Activated effector memory CD4-positive, alpha-beta T cell treated with Interleukin-2 at 50 U/mL for 16 hours (primary cell): ENCODE results near the gene EPO.

Experiments used
- DNase-seq: peaks from one replicate; pipeline ENCODE4 v3.0.0-alpha.2; 2020

Gene EPO

DNA sequence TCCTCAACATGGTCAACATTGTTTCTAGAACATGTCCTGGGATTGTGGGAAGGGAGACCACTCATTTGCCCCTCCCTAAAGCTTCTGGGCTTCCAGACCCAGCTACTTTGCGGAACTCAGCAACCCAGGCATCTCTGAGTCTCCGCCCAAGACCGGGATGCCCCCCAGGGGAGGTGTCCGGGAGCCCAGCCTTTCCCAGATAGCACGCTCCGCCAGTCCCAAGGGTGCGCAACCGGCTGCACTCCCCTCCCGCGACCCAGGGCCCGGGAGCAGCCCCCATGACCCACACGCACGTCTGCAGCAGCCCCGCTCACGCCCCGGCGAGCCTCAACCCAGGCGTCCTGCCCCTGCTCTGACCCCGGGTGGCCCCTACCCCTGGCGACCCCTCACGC is at the start of gene EPO:
TSS of gene EPO (plus strand) at position 190 of the 392 bp plus-strand sequence. CDS start 513 bp downstream, outside the sequence.
- no peak for DNase-seq

DNA sequence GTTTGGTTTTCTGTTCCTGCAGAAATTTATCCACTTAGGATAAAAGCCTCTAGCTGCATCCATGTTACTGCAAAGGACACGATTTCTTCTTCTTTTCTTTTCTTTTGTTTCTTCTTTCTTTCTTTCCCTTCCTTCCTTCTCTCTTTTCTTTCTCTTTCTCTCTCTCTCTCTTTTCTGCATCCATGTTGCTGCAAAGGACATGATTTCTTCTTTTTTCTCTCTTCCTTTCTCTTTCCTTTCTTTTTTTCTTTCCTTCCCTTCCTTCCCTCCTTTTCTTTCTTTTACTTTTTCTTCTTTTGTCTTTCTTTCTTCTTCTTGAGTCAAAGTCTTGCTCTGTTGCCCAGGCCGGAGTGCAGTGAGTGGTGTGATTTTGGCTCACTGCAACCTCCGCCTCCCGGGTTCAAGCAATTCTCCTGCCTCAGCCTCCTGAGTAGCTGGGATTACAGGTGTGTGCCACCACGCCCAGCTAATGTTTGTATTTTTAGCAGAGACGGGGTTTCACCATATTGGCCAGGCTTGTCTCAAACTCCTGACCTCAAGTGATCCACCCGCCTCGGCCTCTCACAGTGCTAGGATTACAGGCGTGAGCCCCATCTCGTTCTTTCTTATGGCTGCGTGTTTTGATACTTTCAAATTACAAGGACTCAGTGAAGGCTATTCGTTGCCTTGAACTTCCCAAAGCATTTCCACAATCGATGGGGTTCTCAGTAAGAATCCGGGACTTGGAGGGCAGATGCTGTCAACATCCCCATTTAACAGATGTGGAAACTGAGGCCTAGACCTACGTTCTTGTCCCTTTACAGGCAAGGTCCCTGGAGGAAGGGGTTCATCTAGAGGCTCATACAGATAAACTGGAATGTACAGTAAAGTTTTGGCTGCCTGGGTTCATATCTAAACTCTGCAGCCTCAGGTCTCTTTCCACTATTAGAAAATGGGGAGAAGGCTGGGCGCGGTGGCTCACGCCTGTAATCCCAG is 48.6 kb upstream of the EPO start:
- no peak for DNase-seq

DNA sequence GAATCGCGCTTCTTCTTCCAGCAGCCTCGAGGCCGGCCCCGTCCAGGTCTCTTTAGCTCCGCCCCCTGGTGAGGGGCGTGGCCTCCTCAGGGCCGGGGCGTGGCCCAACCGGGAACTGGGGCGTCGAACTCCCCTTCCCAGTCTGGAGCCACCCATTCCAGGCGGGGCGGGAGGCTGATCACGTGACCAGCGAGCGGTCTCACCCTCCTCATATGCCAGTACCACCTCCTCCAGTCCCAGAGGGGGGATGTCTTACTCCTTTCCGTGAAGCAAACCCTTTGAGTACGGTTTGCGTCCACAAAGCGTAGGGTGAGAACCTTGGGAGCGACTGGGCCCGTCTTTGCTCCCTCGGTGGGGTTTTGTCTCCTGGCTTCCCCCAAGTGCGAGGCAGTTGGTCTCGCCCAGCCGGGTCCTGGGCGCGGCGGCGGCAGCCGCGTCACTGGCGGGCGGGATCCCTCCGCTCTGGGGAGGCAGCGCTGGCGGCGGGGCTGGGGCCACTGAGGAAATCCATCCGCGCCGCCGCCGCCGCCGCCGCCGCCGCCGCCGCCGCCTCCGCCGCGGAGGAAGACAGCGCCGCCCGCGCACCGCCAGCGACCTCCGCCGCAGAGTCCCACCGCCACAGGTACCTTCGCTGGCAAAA is 46.8 kb upstream of the EPO start, which contains the start of gene GNB2:
TSS of gene GNB2 (plus strand) at position 439 of the 640 bp plus-strand sequence. CDS start 2,526 bp downstream, outside the sequence.
- DNase-seq, result peak; percentile 98

DNA sequence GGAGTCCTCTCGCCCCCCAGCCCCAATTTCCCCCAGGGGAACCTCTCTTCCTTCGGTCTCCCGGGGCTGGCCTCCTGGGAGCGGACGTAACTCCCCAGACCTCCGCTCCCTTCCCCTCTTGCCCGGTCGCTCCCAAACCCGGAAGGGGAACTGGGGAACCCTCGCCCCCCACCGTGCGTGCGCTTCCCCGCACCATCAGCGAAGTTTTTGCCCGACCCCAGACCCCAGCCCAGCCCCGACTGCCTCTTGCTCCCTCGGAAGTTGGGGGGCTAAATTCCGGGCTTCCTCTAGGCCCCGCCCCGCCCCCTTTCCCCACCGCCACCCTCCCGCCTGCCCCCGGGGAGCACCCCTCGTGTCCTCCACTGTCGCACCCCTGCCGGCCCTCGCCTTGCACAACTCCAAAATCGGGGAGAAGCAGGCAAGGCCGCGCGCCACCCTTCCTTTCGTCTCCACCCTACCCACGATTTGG is 46.3 kb upstream of the EPO start:
- peak; percentile 37 for DNase-seq

DNA sequence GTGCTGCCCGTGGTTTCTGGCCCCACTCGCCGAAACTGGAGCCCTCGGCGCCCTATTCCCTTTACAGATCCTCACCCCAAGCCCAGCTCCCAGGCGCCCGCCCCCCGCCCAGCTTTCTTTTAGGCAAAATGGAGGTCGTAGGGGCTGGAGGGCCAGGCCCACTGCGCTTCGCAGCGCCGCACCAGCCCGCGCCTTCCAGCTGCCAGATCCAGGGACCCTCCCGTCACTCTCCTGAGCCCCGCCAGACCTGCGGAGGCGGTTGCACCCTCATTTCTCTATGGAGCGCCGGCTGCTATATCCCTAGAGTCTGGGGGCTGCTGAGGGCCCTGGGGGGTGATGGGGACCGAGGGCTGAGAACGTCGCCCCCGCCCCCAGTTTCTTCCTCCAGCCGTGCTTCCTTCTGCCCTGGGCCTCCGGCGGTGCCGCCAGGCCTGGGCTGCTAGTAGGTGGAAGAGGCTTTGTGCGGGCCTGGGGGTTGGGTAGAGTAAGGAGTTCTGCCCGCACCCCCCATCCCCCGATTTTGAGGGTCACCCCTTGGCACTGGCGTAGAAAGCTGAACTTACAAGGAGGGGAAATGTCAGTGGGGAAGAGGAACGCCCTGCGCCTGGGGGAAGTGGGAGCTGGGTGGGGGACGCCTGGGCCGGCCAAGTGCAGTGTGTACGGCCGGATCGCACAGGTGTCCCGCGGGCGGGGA is 45.7 kb upstream of the EPO start:
- peak; percentile 32 for DNase-seq

DNA sequence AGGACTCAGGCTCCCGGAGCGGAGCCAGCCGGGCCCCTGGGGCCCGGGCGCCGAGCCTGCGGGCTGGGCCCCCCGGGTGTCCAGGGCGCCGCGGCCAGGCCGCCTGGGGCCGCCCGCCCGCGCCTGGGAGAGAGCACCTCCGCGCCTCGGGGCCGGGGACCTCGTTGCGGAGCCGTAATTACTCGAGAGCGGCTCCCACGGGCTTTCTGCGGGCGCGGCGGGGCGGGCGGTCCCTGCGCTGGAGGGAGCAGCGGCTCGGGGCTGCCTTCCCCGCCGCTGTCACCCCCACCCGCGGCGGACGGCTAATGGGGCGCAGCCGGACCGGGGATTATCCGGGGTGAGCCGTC is 45.2 kb upstream of the EPO start:
- peak; percentile 29 for DNase-seq

DNA sequence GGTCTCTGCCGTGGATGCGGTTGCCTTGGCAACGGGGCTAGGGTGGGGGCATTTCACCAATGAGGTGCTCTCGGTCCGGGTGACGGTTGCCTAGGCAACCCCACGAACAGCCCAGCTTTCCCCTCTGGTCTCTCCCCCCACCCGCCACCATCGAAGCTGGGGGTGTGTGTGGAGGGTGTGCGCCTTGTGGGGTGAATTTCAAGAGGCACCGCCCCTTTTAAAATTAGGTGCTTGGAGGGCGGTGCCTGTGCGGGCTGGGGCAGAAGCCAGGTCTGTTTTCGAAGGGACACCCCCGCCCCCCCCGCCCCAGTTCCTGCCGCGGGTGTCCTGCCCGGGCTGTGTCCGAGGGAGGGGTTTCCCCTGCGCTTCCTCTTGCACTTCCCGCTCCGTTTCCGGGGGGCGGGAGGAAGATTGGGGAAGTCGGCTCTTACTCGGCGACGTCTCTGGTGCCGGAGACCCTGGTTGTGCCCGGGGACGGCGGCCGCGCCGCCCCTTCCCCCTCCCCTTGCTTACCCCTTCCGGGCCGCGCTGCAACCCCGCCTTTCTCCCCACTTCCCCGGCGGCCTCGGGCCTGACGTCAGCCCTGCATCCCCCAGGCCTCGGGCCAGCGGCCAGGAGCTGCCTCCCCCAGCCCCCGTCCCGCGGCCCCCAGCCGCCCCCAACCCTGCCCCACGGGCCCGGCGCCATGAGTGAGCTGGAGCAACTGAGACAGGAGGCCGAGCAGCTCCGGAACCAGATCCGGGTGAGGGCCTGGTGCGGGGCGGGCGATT is 44.5 kb upstream of the EPO start:
- peak; percentile 84 for DNase-seq

DNA sequence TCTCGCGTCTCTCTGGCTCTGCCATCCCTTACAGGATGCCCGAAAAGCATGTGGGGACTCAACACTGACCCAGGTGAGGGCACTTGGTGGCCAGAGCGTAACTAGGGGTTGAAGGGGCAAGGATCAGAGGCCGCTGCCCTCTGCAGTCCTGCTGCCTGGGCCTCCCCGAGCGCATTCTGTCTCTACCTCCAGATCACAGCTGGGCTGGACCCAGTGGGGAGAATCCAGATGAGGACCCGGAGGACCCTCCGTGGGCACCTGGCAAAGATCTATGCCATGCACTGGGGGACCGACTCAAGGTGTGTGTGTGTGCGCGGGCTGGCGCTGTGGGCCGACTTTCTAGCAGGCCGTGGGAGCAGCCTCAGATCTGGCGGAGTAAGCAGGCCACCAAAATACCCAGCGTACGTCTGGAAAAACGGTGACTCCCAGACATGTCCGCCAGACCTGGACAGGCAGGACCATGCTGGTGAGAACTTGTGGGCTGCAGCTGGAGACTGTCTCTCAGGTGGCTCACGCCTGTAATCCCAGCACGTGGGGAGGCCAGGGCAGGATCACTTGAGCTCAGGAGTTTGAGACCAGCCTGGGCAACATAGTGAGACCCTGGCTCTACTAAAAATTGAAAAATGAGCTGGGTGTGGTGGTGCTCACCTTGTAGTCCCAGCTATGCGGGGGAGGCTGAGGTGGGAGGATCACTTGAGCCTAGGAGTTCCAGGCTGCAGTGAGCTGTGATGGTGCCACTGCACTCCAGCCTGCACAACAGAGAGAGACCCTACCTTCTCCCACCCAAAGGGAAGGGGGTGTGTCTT is 43.6 kb upstream of the EPO start:
- DNase-seq, result no peak

DNA sequence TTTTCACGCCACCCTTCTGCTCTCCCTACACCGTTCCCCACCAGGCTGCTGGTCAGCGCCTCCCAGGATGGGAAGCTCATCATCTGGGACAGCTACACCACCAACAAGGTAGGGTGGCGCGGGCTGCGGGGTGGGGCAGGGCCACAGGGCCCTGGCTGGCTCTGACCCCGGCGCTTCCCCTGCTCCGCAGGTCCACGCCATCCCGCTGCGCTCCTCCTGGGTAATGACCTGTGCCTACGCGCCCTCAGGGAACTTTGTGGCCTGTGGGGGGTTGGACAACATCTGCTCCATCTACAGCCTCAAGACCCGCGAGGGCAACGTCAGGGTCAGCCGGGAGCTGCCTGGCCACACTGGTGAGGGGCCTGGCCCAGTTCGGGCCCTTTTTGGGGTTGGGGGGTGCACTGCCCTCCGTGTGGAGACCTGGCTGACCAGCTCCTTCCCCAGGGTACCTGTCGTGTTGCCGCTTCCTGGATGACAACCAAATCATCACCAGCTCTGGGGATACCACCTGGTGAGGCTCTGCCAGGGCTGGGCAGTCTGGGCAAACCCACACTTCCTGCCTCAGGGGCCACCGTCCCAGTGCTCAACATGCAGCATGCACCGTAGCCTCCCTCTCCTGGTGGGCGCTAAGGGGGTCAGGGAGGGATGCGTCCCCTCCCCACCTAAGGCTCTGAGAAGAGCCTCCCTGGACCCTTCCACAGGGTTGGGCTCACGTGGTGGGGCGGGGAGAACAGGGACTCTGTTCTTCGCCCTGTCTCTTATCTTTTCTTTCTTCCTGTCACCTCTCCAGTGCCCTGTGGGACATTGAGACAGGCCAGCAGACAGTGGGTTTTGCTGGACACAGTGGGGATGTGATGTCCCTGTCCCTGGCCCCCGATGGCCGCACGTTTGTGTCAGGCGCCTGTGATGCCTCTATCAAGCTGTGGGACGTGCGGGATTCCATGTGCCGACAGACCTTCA is 42.7 kb upstream of the EPO start:
- no peak for DNase-seq

DNA sequence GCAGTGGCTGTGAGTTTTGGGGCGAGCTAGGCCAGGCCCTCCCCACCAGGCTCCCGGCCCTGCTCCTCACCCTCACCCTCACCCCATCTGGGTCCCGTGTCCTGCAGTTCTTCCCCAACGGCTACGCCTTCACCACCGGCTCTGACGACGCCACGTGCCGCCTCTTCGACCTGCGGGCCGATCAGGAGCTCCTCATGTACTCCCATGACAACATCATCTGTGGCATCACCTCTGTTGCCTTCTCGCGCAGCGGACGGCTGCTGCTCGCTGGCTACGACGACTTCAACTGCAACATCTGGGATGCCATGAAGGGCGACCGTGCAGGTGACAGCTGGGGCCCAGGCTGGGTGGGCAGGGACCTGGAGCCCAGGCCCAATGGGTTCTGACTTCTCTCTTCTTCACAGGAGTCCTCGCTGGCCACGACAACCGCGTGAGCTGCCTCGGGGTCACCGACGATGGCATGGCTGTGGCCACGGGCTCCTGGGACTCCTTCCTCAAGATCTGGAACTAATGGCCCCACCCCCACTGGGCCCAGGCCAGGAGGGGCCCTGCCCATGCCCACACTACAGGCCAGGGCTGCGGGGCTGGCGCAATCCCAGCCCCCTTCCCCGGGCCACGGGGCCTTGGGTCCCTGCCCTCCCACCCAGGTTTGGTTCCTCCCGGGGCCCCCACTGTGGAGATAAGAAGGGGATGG is 41.8 kb upstream of the EPO start:
- no peak for DNase-seq

DNA sequence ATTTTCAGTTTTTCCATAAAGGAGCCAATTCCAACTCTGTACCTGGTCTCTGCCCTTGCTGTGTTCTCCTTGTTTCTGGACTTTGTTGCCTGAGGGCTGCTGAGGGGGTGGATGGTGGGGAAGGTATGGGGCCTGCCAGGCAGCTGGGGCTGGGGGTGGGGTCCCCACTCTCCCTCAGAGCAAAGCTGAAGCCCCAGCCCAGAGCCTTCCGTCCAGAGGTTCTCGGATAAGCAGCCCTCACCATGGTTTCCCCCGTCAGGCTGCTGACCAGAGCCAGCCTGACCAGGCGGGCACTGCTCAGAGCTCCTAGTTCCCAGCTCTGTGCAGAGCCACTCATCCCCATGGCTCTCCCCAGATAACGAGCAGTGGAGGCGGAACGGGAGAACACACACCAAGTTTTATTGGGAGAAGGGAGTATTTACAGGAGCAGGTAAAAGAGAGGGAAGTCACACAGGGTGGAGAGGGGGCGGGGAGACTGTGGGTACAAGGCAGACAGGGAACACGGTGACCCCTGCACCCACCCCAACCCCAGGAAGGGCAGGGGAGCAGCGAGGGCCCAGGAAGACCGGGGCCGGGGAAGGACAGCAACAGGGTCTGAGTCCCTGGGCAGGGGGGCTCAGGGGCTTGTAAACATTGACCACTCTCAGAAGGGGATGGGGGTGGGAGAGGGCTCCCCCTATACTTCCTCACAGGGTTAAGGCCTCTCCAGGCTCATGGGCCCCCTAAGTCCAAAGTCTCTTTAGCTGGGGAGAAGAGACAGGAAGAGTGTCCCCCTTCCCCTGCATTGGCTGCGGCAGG is 40.9 kb upstream of the EPO start:
- no peak for DNase-seq

DNA sequence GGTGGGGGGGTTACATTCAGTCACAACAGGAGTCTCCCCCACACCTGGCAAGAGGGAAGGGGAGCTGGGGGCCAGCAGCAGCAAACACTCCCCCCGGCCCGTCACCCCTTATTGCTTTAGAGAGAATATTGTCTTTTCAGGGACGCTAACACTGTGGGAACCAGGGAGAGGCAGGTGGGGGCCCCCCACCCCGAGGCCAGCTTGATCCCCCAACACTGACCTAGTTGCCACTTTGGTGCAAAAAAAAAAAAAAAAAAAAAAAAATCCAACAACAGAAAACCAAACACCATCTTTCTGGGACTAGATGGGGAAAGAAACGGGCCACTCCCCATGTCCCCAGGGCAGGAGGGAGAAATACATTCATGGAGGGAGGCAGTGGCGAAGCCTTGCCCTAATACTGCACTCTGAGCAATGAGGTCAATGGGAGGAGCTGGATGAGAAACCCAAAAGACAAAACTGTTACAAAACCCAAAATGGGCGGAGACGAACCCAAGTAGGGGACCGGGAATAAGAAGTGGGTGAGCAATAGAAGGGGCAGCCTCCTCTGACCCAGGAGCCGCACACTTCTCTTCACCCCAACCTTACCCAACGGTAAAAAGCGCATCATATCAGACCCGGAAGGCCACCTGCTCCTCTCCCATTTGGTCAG is 40.2 kb upstream of the EPO start:
- no peak for DNase-seq

DNA sequence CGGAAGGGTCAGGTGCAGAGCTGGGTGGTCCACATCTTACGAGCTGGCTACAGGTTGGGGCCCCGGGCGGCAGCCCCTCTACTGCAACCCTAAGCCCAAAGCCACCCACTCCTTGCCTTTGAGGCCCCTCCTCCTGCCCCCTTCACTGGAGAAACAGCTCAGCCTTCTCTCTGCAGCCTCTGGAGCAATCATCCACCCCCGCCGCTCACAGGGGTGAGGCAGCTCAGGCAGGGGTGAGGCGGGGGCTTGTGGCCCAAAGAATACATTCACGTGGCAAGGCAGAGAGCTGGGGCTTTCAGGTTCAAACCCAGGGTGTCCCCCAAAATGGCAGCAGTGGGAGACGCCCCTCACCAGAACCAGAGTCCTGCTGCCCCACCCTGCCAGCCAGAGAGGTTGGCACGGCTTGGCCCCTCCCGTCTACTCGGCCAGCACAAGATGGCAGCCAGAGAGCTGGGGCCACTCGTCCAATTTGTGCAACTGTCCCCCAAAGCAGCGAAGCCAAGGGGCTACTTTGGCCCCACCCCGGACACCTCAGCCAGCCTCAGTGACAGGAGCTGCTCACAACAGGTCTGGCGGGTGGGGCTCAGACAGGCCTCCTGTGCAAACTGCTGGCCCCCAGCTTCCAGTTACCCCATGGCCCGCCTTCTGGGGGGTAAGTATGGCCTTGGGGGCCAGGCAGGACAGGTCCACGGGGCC is 39.5 kb upstream of the EPO start:
- DNase-seq, result no peak

DNA sequence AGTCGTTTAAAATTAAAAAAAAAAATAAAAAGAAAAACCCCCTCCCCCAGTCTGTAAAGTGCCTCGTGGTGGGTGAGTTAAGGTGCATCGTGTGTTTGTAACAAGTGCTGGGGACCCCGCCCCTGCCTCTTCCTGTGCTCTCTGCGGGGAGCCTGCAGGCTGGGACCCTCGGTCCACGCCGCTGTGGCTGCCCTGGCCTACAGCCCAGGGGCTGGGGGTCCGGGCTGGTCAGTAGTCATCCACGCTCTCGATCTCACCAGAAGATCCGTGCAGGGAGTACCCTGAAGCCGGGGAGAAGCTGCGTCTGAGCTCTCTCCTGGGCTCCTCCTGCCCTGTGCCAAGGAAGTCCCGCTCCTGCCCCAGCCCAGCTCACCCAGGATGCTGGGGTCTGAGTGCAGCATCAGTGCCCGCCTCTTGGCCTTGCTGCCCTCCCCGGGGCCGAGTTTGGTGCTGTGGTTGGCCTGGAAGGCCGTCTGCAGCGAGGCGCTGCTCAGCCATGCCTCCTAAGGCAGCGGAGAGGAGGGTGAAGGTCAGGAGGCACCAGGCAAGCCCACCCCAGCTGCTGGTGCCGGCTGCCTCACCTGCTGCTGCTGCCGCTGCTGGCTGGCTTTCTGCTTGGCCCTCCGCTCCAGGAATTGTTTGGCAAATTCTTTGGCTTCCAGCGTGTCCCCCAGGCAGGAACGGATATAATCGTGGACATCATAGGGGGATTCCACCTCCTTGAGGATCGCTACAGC is 38.6 kb upstream of the EPO start:
- no peak for DNase-seq

DNA sequence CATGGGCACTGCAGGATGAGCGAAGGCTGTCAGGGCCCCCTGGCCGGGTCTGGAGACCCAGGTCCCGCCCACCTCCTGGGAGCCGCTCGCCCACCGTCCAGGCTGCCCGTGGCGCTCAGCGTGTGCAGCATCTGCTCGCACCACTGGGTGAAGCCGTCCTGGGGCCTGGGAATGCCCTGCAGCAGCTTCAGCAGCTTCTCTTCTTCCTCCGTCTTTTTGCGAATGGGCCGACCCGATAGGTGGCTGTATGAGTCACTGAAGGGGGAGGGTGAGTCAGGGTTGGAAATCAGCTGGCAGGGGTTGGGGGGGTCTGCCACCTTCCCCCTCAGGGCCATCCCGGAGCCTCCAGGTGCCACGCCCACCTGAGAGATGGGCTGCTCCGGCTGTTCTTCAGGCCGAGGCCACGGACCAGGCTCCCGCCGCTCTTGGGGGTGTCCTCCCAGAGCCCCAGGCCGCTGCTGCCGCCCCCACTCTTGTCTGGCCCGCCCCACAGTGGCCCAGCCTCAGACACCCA is 38.0 kb upstream of the EPO start:
- no peak for DNase-seq

DNA sequence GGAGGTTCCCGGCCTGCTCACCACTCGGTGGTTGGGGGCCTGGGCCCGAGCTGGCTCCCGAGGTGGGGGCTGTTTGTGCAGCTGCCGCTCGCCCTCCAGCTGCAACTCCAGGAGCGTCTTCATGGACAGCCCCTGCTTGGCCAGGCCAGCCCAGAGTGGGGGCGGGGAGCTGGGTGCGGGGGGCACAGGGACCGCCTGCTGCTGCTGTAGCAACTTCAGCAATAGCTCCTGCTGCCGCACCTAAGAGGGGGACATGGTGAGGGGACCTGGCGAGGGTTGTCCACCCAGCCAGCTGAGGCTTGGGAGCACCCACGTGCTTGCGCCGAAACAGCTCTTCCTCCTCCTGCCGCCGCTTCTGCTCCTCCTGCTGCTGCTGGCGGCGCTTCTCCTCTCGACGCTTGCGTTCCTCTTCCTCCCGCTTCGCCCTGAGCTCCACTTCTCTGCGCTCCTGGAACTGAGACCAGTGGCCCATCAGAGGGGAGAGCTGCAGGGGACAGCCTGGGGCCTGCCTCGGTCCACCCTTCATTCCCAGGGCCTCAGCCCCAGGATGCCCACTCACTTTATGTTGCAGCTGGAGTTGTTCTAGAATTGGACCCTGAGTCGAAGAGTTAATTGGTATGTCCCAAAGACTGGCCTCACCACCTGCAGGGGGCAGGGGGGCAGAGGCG is 37.1 kb upstream of the EPO start:
- no peak for DNase-seq
